HUES64 (cell line): Measurements from ENCODE around the gene NXPH1.

Experiments
- H3K27ac ChIP-seq: 2 replicates; pipeline ENCODE4 v1.7.0; 2013; ENCODE audit warnings: low read depth, low read length, inconsistent platforms
- H3K27me3 ChIP-seq: 2 replicates; pipeline ENCODE4 v1.6.1; 2013; ENCODE audit warnings: mild to moderate bottlenecking, low read length; ENCODE audit not compliant: insufficient read depth
- H3K36me3 ChIP-seq: 2 replicates; pipeline ENCODE4 v1.6.1; 2013; ENCODE audit warnings: mild to moderate bottlenecking, low read length; ENCODE audit not compliant: insufficient read depth
- H3K4me1 ChIP-seq: 2 replicates; pipeline ENCODE4 v1.6.1; 2013; ENCODE audit warnings: mild to moderate bottlenecking, low read length, moderate library complexity; ENCODE audit not compliant: insufficient read depth
- H3K4me3 ChIP-seq: 2 replicates; pipeline ENCODE4 v1.5.1; 2013; ENCODE audit warnings: mild to moderate bottlenecking, low read length, moderate library complexity
- H3K9ac ChIP-seq: 2 replicates; pipeline ENCODE4 v1.6.1; 2013; ENCODE audit warnings: mild to moderate bottlenecking, low read depth, low read length
- H3K9me3 ChIP-seq: 2 replicates; pipeline ENCODE4 v1.6.1; 2013; ENCODE audit warnings: low read depth, low read length; ENCODE audit not compliant: insufficient read depth
- WGBS: fragments of 150-250, 120-280 bp; methylation state at CpG from one replicate; pipeline ENCODE4 v1.1.7; 2013; ENCODE audit warnings: missing lambda C conversion rate; 5-methylcytosine and 5-hydroxymethylcytosine counted together

NXPH1 gene

GRCh38 chr7:8605221-8605620 is 171.8 kb downstream of the NXPH1 start:
- Histone ChIP-seq H3K36me3 (no peaks in the 10 kb centered on the region), H3K27ac (no peak overlapping the region), H3K4me1 (peaks cover 6% of the 10 kb centered on the region; the same call in 1 of the 2 replicates), H3K9ac (no peak overlapping the region), H3K9me3 (no peaks in the 10 kb centered on the region), H3K4me3 (no peak overlapping the region), H3K27me3 (no peaks in the 10 kb centered on the region)
- WGBS, result 86% methylated on average over 1 of the region's 1 CpG

- Histone ChIP-seq H3K4me1 (peaks cover 17% of the 10 kb centered on the region), H3K27me3 (no peaks in the 10 kb centered on the region), H3K36me3 (no peaks in the 10 kb centered on the region), H3K27ac (no peak overlapping the region), H3K4me3 (no peak overlapping the region), H3K9me3 (no peaks in the 10 kb centered on the region), H3K9ac (no peak overlapping the region)
- WGBS, result 100% methylated on average over 1 of the region's 1 CpG
Measured at GRCh38 chr7:8612584-8612983, 179.2 kb downstream of the NXPH1 start.

GRCh38 chr7:8613191-8613590 is 179.8 kb downstream of the NXPH1 start:
- Histone ChIP-seq H3K4me3 (no peak overlapping the region), H3K27me3 (no peaks in the 10 kb centered on the region), H3K9ac (no peak overlapping the region), H3K9me3 (no peaks in the 10 kb centered on the region), H3K36me3 (no peaks in the 10 kb centered on the region), H3K27ac (no peak overlapping the region), H3K4me1 (peaks cover 20% of the 10 kb centered on the region)
- WGBS, result 88% methylated on average over 2 of the region's 2 CpGs

- Histone ChIP-seq H3K4me1 (peaks cover 39% of the 10 kb centered on the region), H3K4me3 (no peak overlapping the region), H3K9ac (no peak overlapping the region), H3K9me3 (no peaks in the 10 kb centered on the region), H3K27me3 (no peaks in the 10 kb centered on the region), H3K36me3 (no peaks in the 10 kb centered on the region), H3K27ac (no peak overlapping the region)
- WGBS, result 55% methylated on average over 5 of the region's 5 CpGs
Measured at GRCh38 chr7:8615019-8615418, 181.6 kb downstream of the NXPH1 start.

GRCh38 chr7:8618441-8619070 is 185.1 kb downstream of the NXPH1 start:
- H3K27me3 ChIP-seq, result no peaks in the 10 kb centered on the region
- H3K4me1 ChIP-seq, result peaks cover 40% of the 10 kb centered on the region
- peak overlapping the region; percentile 67; the same call in 1 of the 2 replicates for H3K27ac ChIP-seq
- H3K4me3 ChIP-seq, result no peak overlapping the region
- H3K9ac ChIP-seq, result no peak overlapping the region
- no peaks in the 10 kb centered on the region for H3K36me3 ChIP-seq
- H3K9me3 ChIP-seq, result no peaks in the 10 kb centered on the region
- no CpG with 5 or more reads among the region's 1 CpG for WGBS

- no peaks in the 10 kb centered on the region for H3K36me3 ChIP-seq
- no peak overlapping the region for H3K4me3 ChIP-seq
- 52% methylated on average over 1 of the region's 1 CpG for WGBS
- H3K27me3 ChIP-seq, result no peaks in the 10 kb centered on the region
- no peaks in the 10 kb centered on the region for H3K9me3 ChIP-seq
- peaks cover 33% of the 10 kb centered on the region for H3K4me1 ChIP-seq
- no peak overlapping the region; the same call in 1 of the 2 replicates for H3K27ac ChIP-seq
- H3K9ac ChIP-seq, result no peak overlapping the region
Measured at GRCh38 chr7:8620169-8620568, 186.8 kb downstream of the NXPH1 start.

GRCh38 chr7:8625612-8626011 is 192.2 kb downstream of the NXPH1 start:
- Histone ChIP-seq H3K4me1 (peaks cover 5% of the 10 kb centered on the region; the same call in 1 of the 2 replicates), H3K27ac (no peak overlapping the region), H3K9ac (no peak overlapping the region), H3K9me3 (no peaks in the 10 kb centered on the region), H3K27me3 (no peaks in the 10 kb centered on the region), H3K4me3 (no peak overlapping the region), H3K36me3 (no peaks in the 10 kb centered on the region)

GRCh38 chr7:8627325-8627724 is 193.9 kb downstream of the NXPH1 start:
- no peaks in the 10 kb centered on the region for H3K36me3 ChIP-seq

GRCh38 chr7:8628656-8629055 is 195.2 kb downstream of the NXPH1 start:
- Histone ChIP-seq H3K27me3 (no peaks in the 10 kb centered on the region), H3K9me3 (no peaks in the 10 kb centered on the region), H3K4me1 (peaks cover 5% of the 10 kb centered on the region; the same call in 1 of the 2 replicates), H3K4me3 (no peak overlapping the region), H3K9ac (no peak overlapping the region), H3K27ac (no peak overlapping the region), H3K36me3 (no peaks in the 10 kb centered on the region)
- WGBS, result 87% methylated on average over 7 of the region's 7 CpGs

More at GRCh38 chr7:8627325-8627724, 193.9 kb downstream of the NXPH1 start:
- Histone ChIP-seq H3K4me1 (peaks cover 5% of the 10 kb centered on the region; the same call in 1 of the 2 replicates), H3K27me3 (no peaks in the 10 kb centered on the region), H3K4me3 (no peak overlapping the region), H3K9me3 (no peaks in the 10 kb centered on the region), H3K9ac (no peak overlapping the region), H3K27ac (no peak overlapping the region)
- 83% methylated on average over 2 of the region's 2 CpGs for WGBS

- Histone ChIP-seq H3K4me3 (no peak overlapping the region), H3K9ac (no peak overlapping the region), H3K9me3 (no peaks in the 10 kb centered on the region), H3K4me1 (peaks cover 5% of the 10 kb centered on the region; the same call in 1 of the 2 replicates), H3K36me3 (no peaks in the 10 kb centered on the region), H3K27ac (no peak overlapping the region), H3K27me3 (no peaks in the 10 kb centered on the region)
- WGBS, result 84% methylated on average over 3 of the region's 3 CpGs
Measured at GRCh38 chr7:8629504-8629903, 196.1 kb downstream of the NXPH1 start.

- 89% methylated on average over 4 of the region's 4 CpGs for WGBS
- Histone ChIP-seq H3K4me1 (peaks cover 16% of the 10 kb centered on the region; the same call in 1 of the 2 replicates), H3K27me3 (no peaks in the 10 kb centered on the region), H3K36me3 (no peaks in the 10 kb centered on the region), H3K4me3 (no peak overlapping the region), H3K9me3 (no peaks in the 10 kb centered on the region), H3K27ac (no peak overlapping the region), H3K9ac (no peak overlapping the region)
Measured at GRCh38 chr7:8637322-8637721, 203.9 kb downstream of the NXPH1 start.

- H3K9ac ChIP-seq, result no peak overlapping the region
- H3K4me3 ChIP-seq, result no peak overlapping the region
- no peaks in the 10 kb centered on the region for H3K9me3 ChIP-seq
- H3K36me3 ChIP-seq, result no peaks in the 10 kb centered on the region
- H3K4me1 ChIP-seq, result peaks cover 19% of the 10 kb centered on the region; the same call in 1 of the 2 replicates
- no peaks in the 10 kb centered on the region for H3K27me3 ChIP-seq
- no peak overlapping the region for H3K27ac ChIP-seq
- 89% methylated on average over 7 of the region's 7 CpGs for WGBS
Measured at GRCh38 chr7:8638076-8638475, 204.7 kb downstream of the NXPH1 start.
